Panc1 (cell line): Measurements from ENCODE around the gene RILPL1. TPM values are rescaled to one million over a fixed set of nuclear protein-coding genes. Genes with fewer than 3 reads are reported as not detected.

ENCODE experiments used
- ATAC-seq: fragments of 200-7000 bp; cut with Tn5 transposase; 2 replicates; pipeline ENCODE4 v1.9.1; 2020; ENCODE audit warnings: mild to moderate bottlenecking, moderate library complexity
- BruUV-seq: library from RNA; stranded (reverse); fragments of 400-500 nt; replicated peaks from 2 replicates; lab custom pipeline; 2021; lab: Mats Ljungman, UMichigan
- CTCF ChIA-PET: fragments of 300-600 bp; sonication (Branson Sonifier 250); formaldehyde crosslinking; loops from one replicate; lab custom pipeline; 2022; ENCODE audit warnings: antibody characterized with exemption; lab: Charles Lee
- POLR2A ChIA-PET: fragments of 300-600 bp; sonication (Branson Sonifier 250); formaldehyde crosslinking; loops from one replicate; lab custom pipeline; 2022; ENCODE audit warnings: antibody characterized with exemption; lab: Charles Lee
- DNase-seq: peaks from one replicate; pipeline ENCODE4 v3.0.0-alpha.2; 2010; ENCODE audit warnings: low read depth, low spot score
- H3K27ac ChIP-seq: 2 replicates; pipeline ENCODE4 v1.5.1; 2011; ENCODE audit warnings: mild to moderate bottlenecking, low read length, inconsistent platforms
- H3K27me3 ChIP-seq: fragments of 200-500 bp; sonication (Bioruptor generic); 2 replicates; pipeline ENCODE4 v1.6.0; 2014; ENCODE audit warnings: low read length, inconsistent platforms; ENCODE audit not compliant: control insufficient read depth, insufficient read depth
- H3K36me3 ChIP-seq: fragments of 200-500 bp; sonication (Bioruptor generic); 2 replicates; pipeline ENCODE4 v1.5.1; 2014; ENCODE audit warnings: inconsistent platforms, mild to moderate bottlenecking, low read length, moderate library complexity; ENCODE audit not compliant: control insufficient read depth, insufficient read depth
- H3K4me1 ChIP-seq: 2 replicates; pipeline ENCODE4 v1.5.1; 2011; ENCODE audit warnings: inconsistent platforms, mild to moderate bottlenecking, low read length, moderate library complexity; ENCODE audit not compliant: control insufficient read depth, insufficient read depth
- H3K4me3 ChIP-seq, 2 experiments: 2 replicates each; pipeline ENCODE4 v1.5.1; 2011 to 2012; ENCODE audit warnings: low read depth in 2 of 2, low read length in 2 of 2, mild to moderate bottlenecking in 2 of 2, inconsistent platforms in 1 of 2, moderate library complexity in 1 of 2
- H3K9me3 ChIP-seq: fragments of 200-500 bp; sonication (Bioruptor generic); 2 replicates; pipeline ENCODE4 v1.5.1; 2014; ENCODE audit warnings: low read depth, mild to moderate bottlenecking, inconsistent platforms, low read length, moderate library complexity; ENCODE audit not compliant: control insufficient read depth, insufficient read depth
- CTCF ChIP-seq: fragments of 450-650 bp; IDR thresholded peaks from 2 replicates; pipeline ENCODE4 v1.5.1; 2017; ENCODE audit warnings: mild to moderate bottlenecking
- POLR2AphosphoS5 ChIP-seq: IDR thresholded peaks from 2 replicates; pipeline ENCODE4 v1.6.1; 2012; ENCODE audit warnings: mild to moderate bottlenecking, low read depth, low read length, moderate library complexity
- REST ChIP-seq, 2 experiments: IDR thresholded peaks; 2 replicates each; pipeline ENCODE4 v1.6.1; 2011 to 2012; ENCODE audit warnings: low read depth in 2 of 2, control low read depth in 1 of 2, low read length in 1 of 2, mild to moderate bottlenecking in 1 of 2, moderate library complexity in 1 of 2; ENCODE audit not compliant: insufficient read depth in 1 of 2
- SIN3A ChIP-seq: IDR thresholded peaks from 2 replicates; pipeline ENCODE4 v1.6.1; 2012; ENCODE audit warnings: low read depth, mild to moderate bottlenecking, low read length, moderate library complexity, borderline replicate concordance; ENCODE audit not compliant: insufficient read depth
- TCF7L2 ChIP-seq: IDR thresholded peaks from 2 replicates; pipeline ENCODE4 v1.6.1; 2011; ENCODE audit warnings: mild to moderate bottlenecking, low read depth, low read length, inconsistent platforms
- in situ Hi-C: cut with HindIII; loops from 2 replicates; pipeline ENCODE4 v1.10.0; 2016; ENCODE audit warnings: low sequenced_read_pairs, low pct_unique_long_range_greater_than_20kb
- intact Hi-C: fragments of 100-400 bp; cut with micrococcal nuclease; formaldehyde crosslinking; loops from one replicate; pipeline ENCODE4 v1.10.0; 2022; ENCODE audit not compliant: unreplicated experiment
- total RNA-seq: library from RNA; stranded (reverse); gene quantifications from one replicate; pipeline ENCODE4 v1.2.1, GENCODE V29; 2021; ENCODE audit not compliant: unreplicated experiment

RILPL1 gene
- total RNA-seq, 1 experiment from 2014 or later: 16.2 TPM

- Histone ChIP-seq H3K36me3 (peaks cover 3% of the 10 kb centered on the region), H3K27ac (no peak overlapping the region), H3K4me1 (peaks cover 4% of the 10 kb centered on the region; the same call in 1 of the 2 replicates), H3K27me3 (no peaks in the 10 kb centered on the region), H3K9me3 (no peaks in the 10 kb centered on the region), H3K4me3 (no peak overlapping the region)
- TF ChIP-seq REST (IDR thresholded peaks at IDR 0.05; ENCODE audit: insufficient read depth in 1 of 2, low read depth in 2 of 2, low read length in 1 of 2) (no peak), POLR2AphosphoS5 (no peak), SIN3A (no peak), CTCF (no peak), TCF7L2 (no peak)
- in situ Hi-C loops (no loop called here), intact Hi-C loops (no loop called here)
- ATAC-seq (no peak), DNase-seq (no peak)
- CTCF ChIA-PET: no interaction called here
- BruUV-seq: no TSS peak
- POLR2A ChIA-PET: no interaction called here
Observed at GRCh38 chr12:123523518-123523917, 10.0 kb downstream of the RILPL1 start.

GRCh38 chr12:123522164-123522563 is 11.4 kb downstream of the RILPL1 start:
- BruUV-seq: TSS peak; percentile 15
- CTCF ChIA-PET: no interaction called here

More at GRCh38 chr12:123522164-123522563, 11.4 kb downstream of the RILPL1 start:
- Histone ChIP-seq H3K4me1 (peaks cover 4% of the 10 kb centered on the region; the same call in 1 of the 2 replicates), H3K27me3 (no peaks in the 10 kb centered on the region), H3K27ac (no peak overlapping the region), H3K4me3 (no peak overlapping the region), H3K9me3 (no peaks in the 10 kb centered on the region), H3K36me3 (peaks cover 3% of the 10 kb centered on the region)
- in situ Hi-C loops (no loop called here), intact Hi-C loops (no loop called here)
- no peak for DNase-seq
- TF ChIP-seq REST (IDR thresholded peaks at IDR 0.05; ENCODE audit: insufficient read depth in 1 of 2, low read depth in 2 of 2, low read length in 1 of 2): no peak
- no peak for TF ChIP-seq POLR2AphosphoS5
- no peak for TF ChIP-seq SIN3A
- TF ChIP-seq CTCF: no peak
- TF ChIP-seq TCF7L2: no peak
- POLR2A ChIA-PET: no interaction called here
- no peak for ATAC-seq
